BLaER1 treated with 17β-estradiol and CSF1 and Interleukin-3, amounts not matched to agents 10 nM and 100 nM (cell line): ENCODE measurements around the gene GPBAR1.

Experiments
- H3K27ac ChIP-seq, 11 experiments: shearing (Covaris generic); formaldehyde crosslinking; 2 replicates each; pipeline ENCODE4 v1.8.1; 2022
- H3K27me3 ChIP-seq, 11 experiments: shearing (Covaris generic); formaldehyde crosslinking; 2 replicates each; pipeline ENCODE4 v1.8.1; 2022
- H3K36me3 ChIP-seq, 11 experiments: shearing (Covaris generic); formaldehyde crosslinking; 2 replicates each; pipeline ENCODE4 v1.8.1; 2022
- H3K4me1 ChIP-seq, 10 experiments: shearing (Covaris generic); formaldehyde crosslinking; 2 replicates each; pipeline ENCODE4 v1.8.1; 2022
- H3K4me2 ChIP-seq, 11 experiments: shearing (Covaris generic); formaldehyde crosslinking; 2 replicates each; pipeline ENCODE4 v1.8.1; 2022
- H3K4me3 ChIP-seq, 10 experiments: shearing (Covaris generic); formaldehyde crosslinking; 2 replicates each; pipeline ENCODE4 v1.8.1; 2022
- H3K9ac ChIP-seq, 11 experiments: shearing (Covaris generic); formaldehyde crosslinking; 2 replicates each; pipeline ENCODE4 v1.8.1; 2022
- H3K9me3 ChIP-seq, 11 experiments: shearing (Covaris generic); formaldehyde crosslinking; replicated peaks in 1 of 11; 2 replicates each; pipeline ENCODE4 v1.8.1; 2022
- H4K20me1 ChIP-seq, 11 experiments: shearing (Covaris generic); formaldehyde crosslinking; 2 replicates each; pipeline ENCODE4 v1.8.1; 2022
- Cebpa-rat ChIP-seq, 11 experiments: shearing (Covaris generic); IDR thresholded peaks; 2 replicates each; pipeline ENCODE4 v1.8.1; 2022

Gene GPBAR1

DNA sequence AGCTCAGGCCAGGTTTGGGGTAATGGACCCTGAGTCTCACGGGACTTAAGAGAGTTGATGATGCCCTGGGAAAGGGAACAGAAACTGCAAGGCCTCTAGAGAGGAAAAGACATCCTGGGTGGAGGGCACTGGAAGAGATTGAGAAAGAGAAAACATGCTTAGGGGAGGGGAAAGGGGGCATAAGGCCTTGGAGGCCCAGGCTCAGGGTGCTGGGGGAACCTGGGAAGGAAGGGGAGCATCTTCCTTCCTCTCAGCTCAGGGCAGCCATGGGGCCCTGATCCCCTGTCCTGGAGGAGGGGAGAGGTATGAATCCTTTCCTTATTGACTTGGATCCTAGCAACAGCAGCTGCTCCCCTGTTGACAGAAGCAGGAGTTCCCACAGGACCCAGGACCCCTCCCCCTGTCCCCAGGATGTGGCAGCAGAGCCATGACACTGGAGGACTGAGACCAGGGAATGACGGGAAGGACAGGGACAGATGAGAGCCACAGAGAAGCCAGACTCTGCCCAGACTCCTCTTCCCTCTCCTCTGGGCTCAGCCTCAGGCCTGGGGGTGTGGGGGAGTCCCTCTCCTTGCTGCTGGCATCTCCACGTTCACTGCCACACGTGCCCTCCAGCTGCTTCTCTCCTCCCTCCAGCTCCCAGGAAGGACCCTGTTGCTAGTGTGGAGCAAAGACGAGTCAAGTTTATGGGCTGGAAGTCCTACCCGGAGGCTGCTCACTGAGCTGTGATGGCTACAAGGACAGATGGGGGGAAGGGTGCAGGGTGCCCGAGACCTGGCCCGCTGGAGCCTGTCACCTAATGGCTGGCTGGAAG lies 815 bp downstream of the GPBAR1 start:
- Histone ChIP-seq H3K9ac (peak overlapping the region; percentile 58 to 76 (median 70)), H3K4me2 (peak overlapping the region; percentile 78 to 98 (median 87)), H4K20me1 (peaks cover 0 to 54% (median 24%) of the 10 kb centered on the region in 11 experiments; a peak in 18 of 22 replicates), H3K9me3 (no peaks in the 10 kb centered on the region), H3K27ac (peak overlapping the region; percentile 53 to 89 (median 79)), H3K27me3 (no peaks in the 10 kb centered on the region), H3K36me3 (peaks cover 38 to 48% (median 45%) of the 10 kb centered on the region in 11 experiments), H3K4me1 (peaks cover 64 to 99% (median 88%) of the 10 kb centered on the region in 10 experiments), H3K4me3 (peak overlapping the region in 8 of 10 experiments; percentile 24 to 63 (median 29); a peak in 13 of 20 replicates)
- TF ChIP-seq Cebpa-rat (IDR thresholded peaks at IDR 0.05), result no peak

DNA sequence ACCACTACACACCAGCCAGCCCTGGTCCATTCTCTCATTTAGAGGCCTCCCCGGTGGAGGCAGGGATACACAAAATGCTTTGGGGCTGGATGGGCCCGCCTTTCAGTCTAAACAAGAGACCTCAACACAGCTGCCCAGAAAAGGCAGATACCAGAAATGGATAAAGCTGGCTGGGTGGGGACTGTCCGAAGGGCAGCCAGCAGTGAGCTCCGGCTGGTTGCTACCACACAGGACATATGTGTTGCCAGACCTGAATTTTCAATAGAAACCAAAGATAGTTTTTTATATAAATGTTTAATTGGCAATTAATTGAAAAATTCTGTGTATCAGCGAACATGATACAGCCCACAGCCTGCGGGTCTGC lies 1.4 kb downstream of the GPBAR1 start:
- Histone ChIP-seq H3K27ac (peak overlapping the region; percentile 53 to 89 (median 79); a peak in 21 of 22 replicates), H3K4me2 (peak overlapping the region; percentile 78 to 98 (median 87)), H3K4me1 (peaks cover 59 to 99% (median 83%) of the 10 kb centered on the region in 10 experiments), H3K27me3 (no peaks in the 10 kb centered on the region), H3K9me3 (no peaks in the 10 kb centered on the region), H3K4me3 (peak overlapping the region in 6 of 10 experiments; percentile 24 to 63 (median 34); a peak in 10 of 20 replicates), H3K9ac (peak overlapping the region; percentile 58 to 76 (median 70)), H4K20me1 (peaks cover 0 to 54% (median 24%) of the 10 kb centered on the region in 11 experiments; a peak in 18 of 22 replicates), H3K36me3 (peaks cover 44 to 52% (median 48%) of the 10 kb centered on the region in 11 experiments)
- TF ChIP-seq Cebpa-rat (IDR thresholded peaks at IDR 0.05), result no peak

DNA sequence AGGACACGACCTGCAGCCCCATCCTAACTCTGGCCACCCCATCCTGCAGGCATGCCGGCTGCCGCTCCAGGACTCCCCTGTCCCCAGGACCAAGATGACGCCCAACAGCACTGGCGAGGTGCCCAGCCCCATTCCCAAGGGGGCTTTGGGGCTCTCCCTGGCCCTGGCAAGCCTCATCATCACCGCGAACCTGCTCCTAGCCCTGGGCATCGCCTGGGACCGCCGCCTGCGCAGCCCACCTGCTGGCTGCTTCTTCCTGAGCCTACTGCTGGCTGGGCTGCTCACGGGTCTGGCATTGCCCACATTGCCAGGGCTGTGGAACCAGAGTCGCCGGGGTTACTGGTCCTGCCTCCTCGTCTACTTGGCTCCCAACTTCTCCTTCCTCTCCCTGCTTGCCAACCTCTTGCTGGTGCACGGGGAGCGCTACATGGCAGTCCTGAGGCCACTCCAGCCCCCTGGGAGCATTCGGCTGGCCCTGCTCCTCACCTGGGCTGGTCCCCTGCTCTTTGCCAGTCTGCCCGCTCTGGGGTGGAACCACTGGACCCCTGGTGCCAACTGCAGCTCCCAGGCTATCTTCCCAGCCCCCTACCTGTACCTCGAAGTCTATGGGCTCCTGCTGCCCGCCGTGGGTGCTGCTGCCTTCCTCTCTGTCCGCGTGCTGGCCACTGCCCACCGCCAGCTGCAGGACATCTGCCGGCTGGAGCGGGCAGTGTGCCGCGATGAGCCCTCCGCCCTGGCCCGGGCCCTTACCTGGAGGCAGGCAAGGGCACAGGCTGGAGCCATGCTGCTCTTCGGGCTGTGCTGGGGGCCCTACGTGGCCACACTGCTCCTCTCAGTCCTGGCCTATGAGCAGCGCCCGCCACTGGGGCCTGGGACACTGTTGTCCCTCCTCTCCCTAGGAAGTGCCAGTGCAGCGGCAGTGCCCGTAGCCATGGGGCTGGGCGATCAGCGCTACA lies 2.1 kb downstream of the GPBAR1 start:
- Histone ChIP-seq H3K4me1 (peaks cover 52 to 94% (median 80%) of the 10 kb centered on the region in 10 experiments), H3K36me3 (peaks cover 49 to 58% (median 55%) of the 10 kb centered on the region in 11 experiments), H3K4me2 (peak overlapping the region; percentile 78 to 98 (median 87)), H3K9me3 (no peaks in the 10 kb centered on the region), H4K20me1 (peaks cover 0 to 59% (median 29%) of the 10 kb centered on the region in 11 experiments; a peak in 17 of 22 replicates), H3K9ac (peak overlapping the region in 9 of 11 experiments; percentile 58 to 76 (median 71); a peak in 13 of 22 replicates), H3K4me3 (peak overlapping the region in 4 of 10 experiments; percentile 27 to 63 (median 45); a peak in 4 of 20 replicates), H3K27me3 (no peaks in the 10 kb centered on the region), H3K27ac (peak overlapping the region in 10 of 11 experiments; percentile 66 to 89 (median 80); a peak in 16 of 22 replicates)
- TF ChIP-seq Cebpa-rat (IDR thresholded peaks at IDR 0.05), result no peak

DNA sequence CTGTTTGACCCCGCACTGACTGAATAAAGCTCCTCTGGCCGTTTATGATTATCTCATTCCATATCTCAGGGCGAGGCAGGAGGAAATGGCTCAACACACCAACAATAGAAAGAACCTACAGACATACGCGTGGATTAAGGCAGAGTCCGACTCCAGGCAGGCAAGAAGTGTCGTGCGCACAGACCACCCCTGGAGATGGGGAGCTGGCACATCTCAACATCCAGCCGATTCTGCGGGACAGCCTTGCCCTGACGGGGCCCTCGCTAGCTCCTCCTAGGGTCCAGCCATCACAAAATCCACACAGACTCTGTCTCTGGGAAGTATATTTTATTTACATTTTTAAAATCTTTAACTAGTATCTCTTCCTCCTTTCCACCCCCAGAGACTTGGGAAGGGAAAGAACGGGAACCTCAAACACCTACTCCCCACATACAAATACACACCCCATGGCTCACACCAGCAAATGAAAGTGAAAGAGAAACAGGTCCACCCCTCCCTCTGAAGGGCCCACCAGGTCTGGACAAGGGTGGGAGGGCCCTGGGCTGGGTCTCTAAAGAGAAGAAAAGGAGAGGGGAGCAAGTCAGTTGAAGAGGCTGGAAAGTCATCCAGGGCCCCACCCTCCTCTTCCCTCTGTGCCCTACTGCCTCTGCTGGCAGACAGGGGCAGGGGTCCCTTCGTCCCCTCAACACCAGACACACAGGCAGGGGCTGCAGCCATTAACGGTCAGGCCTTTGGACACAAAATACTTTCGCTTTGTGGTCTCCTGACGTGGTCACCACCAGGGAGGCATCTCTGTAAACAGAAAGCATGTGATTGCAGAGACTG lies 3.2 kb downstream of the GPBAR1 start:
- Histone ChIP-seq H3K4me3 (no peak overlapping the region), H3K27me3 (no peaks in the 10 kb centered on the region), H3K27ac (peak overlapping the region in 10 of 11 experiments; percentile 10 to 89 (median 80); a peak in 17 of 22 replicates), H3K9ac (peak overlapping the region in 10 of 11 experiments; percentile 33 to 76 (median 52); a peak in 16 of 22 replicates), H3K36me3 (peaks cover 49 to 66% (median 59%) of the 10 kb centered on the region in 11 experiments), H3K4me2 (peak overlapping the region in 10 of 11 experiments; percentile 31 to 98 (median 88); a peak in 18 of 22 replicates), H3K4me1 (peaks cover 49 to 93% (median 78%) of the 10 kb centered on the region in 10 experiments), H3K9me3 (no peaks in the 10 kb centered on the region), H4K20me1 (peaks cover 0 to 70% (median 34%) of the 10 kb centered on the region in 11 experiments; a peak in 17 of 22 replicates)
- TF ChIP-seq Cebpa-rat (IDR thresholded peaks at IDR 0.05), result no peak

DNA sequence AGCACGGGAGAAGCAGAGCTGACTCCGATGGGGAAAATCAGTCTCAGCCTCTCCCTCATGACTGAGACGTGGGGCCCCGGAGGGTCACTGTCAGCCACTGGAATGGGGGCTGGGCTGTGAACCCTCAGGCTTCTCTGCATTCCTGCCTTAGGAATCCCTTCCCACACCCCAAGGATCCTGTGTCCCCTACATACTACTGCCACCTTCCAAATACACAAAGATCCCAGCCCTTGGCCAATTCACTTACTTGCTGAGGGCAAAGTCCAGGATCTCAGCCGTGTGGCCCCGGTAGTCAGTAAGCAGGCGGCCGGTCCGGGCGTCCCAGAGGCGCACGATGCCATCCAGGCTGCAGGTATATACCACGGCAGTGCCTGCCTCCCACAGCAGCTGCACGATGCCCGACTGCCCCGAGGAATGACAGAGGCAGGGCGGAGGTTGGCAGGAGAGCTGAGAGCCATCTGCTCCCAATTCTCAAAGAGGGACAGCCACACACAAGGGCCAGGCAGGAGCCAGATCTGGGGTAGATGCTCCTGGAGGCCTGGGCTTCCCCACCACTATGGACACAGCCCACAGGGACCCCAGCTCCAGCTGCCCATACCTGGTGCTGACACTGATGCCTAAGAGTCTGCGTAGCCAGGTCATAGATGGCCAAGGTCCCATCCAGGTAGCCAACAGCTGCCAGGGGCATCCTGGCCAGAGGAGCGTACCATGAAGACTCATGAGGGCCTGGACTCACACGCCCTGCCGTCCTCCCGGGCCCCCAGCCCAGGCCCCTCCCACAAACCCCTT lies 4.2 kb downstream of the GPBAR1 start:
- Histone ChIP-seq H3K4me1 (peaks cover 44 to 87% (median 72%) of the 10 kb centered on the region in 10 experiments), H3K27me3 (no peaks in the 10 kb centered on the region), H3K4me2 (peak overlapping the region in 10 of 11 experiments; percentile 31 to 98 (median 88); a peak in 18 of 22 replicates), H3K4me3 (no peak overlapping the region), H3K9ac (peak overlapping the region; percentile 4 to 76 (median 48); a peak in 16 of 22 replicates), H3K36me3 (peaks cover 49 to 67% (median 59%) of the 10 kb centered on the region in 11 experiments), H4K20me1 (peaks cover 0 to 76% (median 34%) of the 10 kb centered on the region in 11 experiments; a peak in 17 of 22 replicates), H3K9me3 (no peaks in the 10 kb centered on the region), H3K27ac (peak overlapping the region in 10 of 11 experiments; percentile 10 to 89 (median 80); a peak in 16 of 22 replicates)
- no peak for TF ChIP-seq Cebpa-rat (IDR thresholded peaks at IDR 0.05)

DNA sequence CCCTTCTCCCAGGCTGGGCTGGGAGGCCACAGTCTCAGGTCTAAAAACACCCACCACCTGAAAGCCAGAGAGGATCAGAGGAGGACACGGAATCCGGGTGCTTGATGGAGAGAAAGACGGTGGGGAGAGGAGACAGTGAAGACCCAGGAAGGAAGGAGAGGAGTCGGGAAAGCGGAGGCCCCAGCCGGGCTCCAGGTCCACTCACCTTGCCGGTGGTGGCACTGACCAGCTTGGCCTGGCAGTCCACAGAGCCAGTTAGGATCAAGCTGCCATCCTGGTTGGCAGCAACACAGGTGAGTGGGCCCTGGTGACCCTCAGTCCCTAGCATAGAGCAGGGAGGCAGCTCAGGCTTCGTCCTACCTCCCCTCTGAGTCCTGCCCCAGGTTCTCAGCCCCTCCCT lies 4.8 kb downstream of the GPBAR1 start:
- no peak for TF ChIP-seq Cebpa-rat (IDR thresholded peaks at IDR 0.05)
- H3K4me3 ChIP-seq, result no peak overlapping the region
- peaks cover 49 to 67% (median 59%) of the 10 kb centered on the region in 11 experiments for H3K36me3 ChIP-seq
- H3K4me1 ChIP-seq, result peaks cover 44 to 80% (median 67%) of the 10 kb centered on the region in 10 experiments
- peak overlapping the region in 4 of 11 experiments; percentile 15 to 82 (median 56); a peak in 4 of 22 replicates for H3K27ac ChIP-seq
- H3K4me2 ChIP-seq, result no peak overlapping the region; a peak in 1 of 22 replicates
- peaks cover 0 to 76% (median 34%) of the 10 kb centered on the region in 11 experiments; a peak in 17 of 22 replicates for H4K20me1 ChIP-seq
- no peaks in the 10 kb centered on the region for H3K27me3 ChIP-seq
- no peaks in the 10 kb centered on the region for H3K9me3 ChIP-seq
- H3K9ac ChIP-seq, result peak overlapping the region in 8 of 11 experiments; percentile 5 to 62 (median 28); a peak in 7 of 22 replicates
